HG03025 (cell line): ENCODE results near the gene ANKRD55.
"Not testable (repeated sequence)": the region's sequence is repeated elsewhere in the genome, so short reads cannot be mapped to it uniquely, and the experiment has no call there.

Experiments
- ATAC-seq: cut with Tn5 transposase; IDR thresholded peaks from one replicate; pipeline ENCODE4 v1.9.1; 2021; ENCODE audit warnings: mild to moderate bottlenecking, moderate library complexity; ENCODE audit not compliant: unreplicated experiment, low FRiP score

ANKRD55 gene

GRCh38 chr5:56111404-56111781 lies 121.7 kb downstream of the ANKRD55 start:
- no peak for ATAC-seq

- no peak for ATAC-seq
Measured at GRCh38 chr5:56110646-56111403, 122.3 kb downstream of the ANKRD55 start.

- ATAC-seq = no peak
Measured at GRCh38 chr5:56108246-56108645, 124.9 kb downstream of the ANKRD55 start.

- ATAC-seq = no peak
Measured at GRCh38 chr5:56106837-56107236, 126.3 kb downstream of the ANKRD55 start.

GRCh38 chr5:56105511-56106291 lies 127.4 kb downstream of the ANKRD55 start:
- no peak for ATAC-seq

- ATAC-seq = no peak
Measured at GRCh38 chr5:56102889-56103288, 130.2 kb downstream of the ANKRD55 start.

GRCh38 chr5:56102207-56102606 lies 130.9 kb downstream of the ANKRD55 start:
- ATAC-seq = not testable (repeated sequence)

GRCh38 chr5:56101180-56101579 lies 131.9 kb downstream of the ANKRD55 start:
- ATAC-seq = no peak

GRCh38 chr5:56100439-56101176 lies 132.5 kb downstream of the ANKRD55 start:
- no peak for ATAC-seq

GRCh38 chr5:56099346-56099745 lies 133.8 kb downstream of the ANKRD55 start:
- no peak for ATAC-seq

- ATAC-seq = no peak
Measured at GRCh38 chr5:56097055-56097454, 136.1 kb downstream of the ANKRD55 start.

GRCh38 chr5:56095579-56096102 lies 137.5 kb downstream of the ANKRD55 start:
- peak; percentile 81 for ATAC-seq

GRCh38 chr5:56094579-56095361 lies 138.4 kb downstream of the ANKRD55 start:
- peak; percentile 36 for ATAC-seq

- no peak for ATAC-seq
Measured at GRCh38 chr5:56093970-56094369, 139.2 kb downstream of the ANKRD55 start.

- ATAC-seq = no peak
Measured at GRCh38 chr5:56092115-56092514, 141.0 kb downstream of the ANKRD55 start.

- no peak for ATAC-seq
Measured at GRCh38 chr5:56091664-56092063, 141.5 kb downstream of the ANKRD55 start.

GRCh38 chr5:56090793-56091460 lies 142.2 kb downstream of the ANKRD55 start:
- ATAC-seq = no peak

GRCh38 chr5:56088967-56089829 lies 143.9 kb downstream of the ANKRD55 start:
- ATAC-seq = peak; percentile 85
